Upper lobe of left lung (tissue), 4 donors: ENCODE data around the gene ASTN2.

ENCODE experiments used
- EP300 ChIP-seq, 4 donors: sonication (generic); formaldehyde crosslinking; IDR thresholded peaks; one replicate each; pipeline ENCODE4 v1.5.1; 2017; ENCODE audit warnings: antibody characterized with exemption in 4 of 4, control low read depth in 2 of 4
- POLR2A ChIP-seq, 4 donors: fragments of 450-650 bp; IDR thresholded peaks; one replicate each; pipeline ENCODE4 v1.5.1; 2016 to 2017; ENCODE audit warnings: antibody characterized with exemption in 4 of 4, mild to moderate bottlenecking in 2 of 4
- POLR2AphosphoS5 ChIP-seq, 2 donors: sonication (generic); formaldehyde crosslinking; IDR thresholded peaks; one replicate each; pipeline ENCODE4 v1.5.1; 2017; ENCODE audit warnings: antibody characterized with exemption in 2 of 2
- TF ChIP-seq, protein P1 (sequence below), 6 experiments: fragments of 450-650 bp in 4 of 6; fragments of 200-600 bp in 2 of 6; sonication (generic) in 2 of 6; IDR thresholded peaks; one replicate each; pipeline ENCODE4 v1.5.1; 2016 to 2019; ENCODE audit warnings: antibody characterized with exemption in 6 of 6

DNA sequence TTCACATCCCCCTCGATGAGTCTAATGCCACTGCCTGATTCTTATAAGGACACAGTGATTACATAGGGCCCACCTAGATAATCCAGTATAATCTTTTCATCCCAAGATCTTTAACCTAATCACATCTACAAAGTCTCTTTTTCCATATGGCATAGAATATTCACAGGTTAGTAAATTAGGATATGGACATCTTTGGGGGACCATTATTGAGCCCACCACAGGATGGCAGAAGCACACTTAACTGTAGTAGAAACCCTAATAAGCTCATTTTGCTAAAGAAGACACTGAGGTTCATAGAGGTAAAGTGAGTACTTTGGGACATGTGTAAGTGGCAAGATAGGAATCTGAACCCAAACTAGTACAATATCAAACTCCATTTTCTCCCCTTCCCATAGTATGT, 38.9 kb downstream of the ASTN2 start:
- TF ChIP-seq, protein P1, sequence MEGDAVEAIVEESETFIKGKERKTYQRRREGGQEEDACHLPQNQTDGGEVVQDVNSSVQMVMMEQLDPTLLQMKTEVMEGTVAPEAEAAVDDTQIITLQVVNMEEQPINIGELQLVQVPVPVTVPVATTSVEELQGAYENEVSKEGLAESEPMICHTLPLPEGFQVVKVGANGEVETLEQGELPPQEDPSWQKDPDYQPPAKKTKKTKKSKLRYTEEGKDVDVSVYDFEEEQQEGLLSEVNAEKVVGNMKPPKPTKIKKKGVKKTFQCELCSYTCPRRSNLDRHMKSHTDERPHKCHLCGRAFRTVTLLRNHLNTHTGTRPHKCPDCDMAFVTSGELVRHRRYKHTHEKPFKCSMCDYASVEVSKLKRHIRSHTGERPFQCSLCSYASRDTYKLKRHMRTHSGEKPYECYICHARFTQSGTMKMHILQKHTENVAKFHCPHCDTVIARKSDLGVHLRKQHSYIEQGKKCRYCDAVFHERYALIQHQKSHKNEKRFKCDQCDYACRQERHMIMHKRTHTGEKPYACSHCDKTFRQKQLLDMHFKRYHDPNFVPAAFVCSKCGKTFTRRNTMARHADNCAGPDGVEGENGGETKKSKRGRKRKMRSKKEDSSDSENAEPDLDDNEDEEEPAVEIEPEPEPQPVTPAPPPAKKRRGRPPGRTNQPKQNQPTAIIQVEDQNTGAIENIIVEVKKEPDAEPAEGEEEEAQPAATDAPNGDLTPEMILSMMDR (IDR thresholded peaks at IDR 0.05): no peak
- TF ChIP-seq POLR2AphosphoS5 (IDR thresholded peaks at IDR 0.05): no peak
- TF ChIP-seq POLR2A (IDR thresholded peaks at IDR 0.05): no peak
- TF ChIP-seq EP300 (IDR thresholded peaks at IDR 0.05): no peak
